HUES48 (cell line): ENCODE data around the gene PEMT.

Source experiments
- H3K27ac ChIP-seq: one replicate; pipeline ENCODE4 v1.7.0; 2013; ENCODE audit warnings: low read depth, low read length, inconsistent platforms
- H3K27me3 ChIP-seq: 2 replicates; pipeline ENCODE4 v1.6.1; 2013; ENCODE audit warnings: mild to moderate bottlenecking, low read length; ENCODE audit not compliant: control insufficient read depth, insufficient read depth
- H3K36me3 ChIP-seq: 2 replicates; pipeline ENCODE4 v1.6.1; 2013; ENCODE audit warnings: low read length; ENCODE audit not compliant: control insufficient read depth, insufficient read depth
- H3K4me1 ChIP-seq: 2 replicates; pipeline ENCODE4 v1.6.1; 2013; ENCODE audit warnings: mild to moderate bottlenecking, low read length; ENCODE audit not compliant: control insufficient read depth, insufficient read depth
- H3K4me3 ChIP-seq: 2 replicates; pipeline ENCODE4 v1.5.1; 2013; ENCODE audit warnings: mild to moderate bottlenecking, low read depth, low read length
- H3K9ac ChIP-seq: 2 replicates; pipeline ENCODE4 v1.6.1; 2013; ENCODE audit warnings: mild to moderate bottlenecking, low read depth, low read length, moderate library complexity
- H3K9me3 ChIP-seq: 2 replicates; pipeline ENCODE4 v1.6.1; 2013; ENCODE audit warnings: low read length; ENCODE audit not compliant: control insufficient read depth, insufficient read depth

Gene PEMT

GRCh38 chr17:17580662-17581470 is 10.6 kb downstream of the PEMT start:
- Histone ChIP-seq H3K9me3 (no peaks in the 10 kb centered on the region), H3K27me3 (no peaks in the 10 kb centered on the region), H3K4me1 (no peaks in the 10 kb centered on the region), H3K36me3 (peaks cover 14% of the 10 kb centered on the region; the same call in 1 of the 2 replicates), H3K4me3 (no peak overlapping the region), H3K27ac (no peak overlapping the region), H3K9ac (no peak overlapping the region)

GRCh38 chr17:17579691-17580090 is 11.8 kb downstream of the PEMT start:
- Histone ChIP-seq H3K4me3 (no peak overlapping the region), H3K36me3 (peaks cover 14% of the 10 kb centered on the region; the same call in 1 of the 2 replicates), H3K9ac (no peak overlapping the region), H3K27ac (no peak overlapping the region), H3K9me3 (no peaks in the 10 kb centered on the region), H3K4me1 (no peaks in the 10 kb centered on the region), H3K27me3 (no peaks in the 10 kb centered on the region)

- Histone ChIP-seq H3K9ac (no peak overlapping the region), H3K4me1 (no peaks in the 10 kb centered on the region), H3K9me3 (no peaks in the 10 kb centered on the region), H3K27me3 (no peaks in the 10 kb centered on the region), H3K27ac (no peak overlapping the region), H3K4me3 (no peak overlapping the region), H3K36me3 (peaks cover 11% of the 10 kb centered on the region; the same call in 1 of the 2 replicates)
Measured at GRCh38 chr17:17577373-17577772, 14.1 kb downstream of the PEMT start.

- Histone ChIP-seq H3K4me1 (no peaks in the 10 kb centered on the region), H3K27ac (no peak overlapping the region), H3K9ac (no peak overlapping the region), H3K27me3 (no peaks in the 10 kb centered on the region), H3K9me3 (no peaks in the 10 kb centered on the region), H3K4me3 (no peak overlapping the region), H3K36me3 (peaks cover 11% of the 10 kb centered on the region; the same call in 1 of the 2 replicates)
Measured at GRCh38 chr17:17576772-17577234, 14.7 kb downstream of the PEMT start.

DNA sequence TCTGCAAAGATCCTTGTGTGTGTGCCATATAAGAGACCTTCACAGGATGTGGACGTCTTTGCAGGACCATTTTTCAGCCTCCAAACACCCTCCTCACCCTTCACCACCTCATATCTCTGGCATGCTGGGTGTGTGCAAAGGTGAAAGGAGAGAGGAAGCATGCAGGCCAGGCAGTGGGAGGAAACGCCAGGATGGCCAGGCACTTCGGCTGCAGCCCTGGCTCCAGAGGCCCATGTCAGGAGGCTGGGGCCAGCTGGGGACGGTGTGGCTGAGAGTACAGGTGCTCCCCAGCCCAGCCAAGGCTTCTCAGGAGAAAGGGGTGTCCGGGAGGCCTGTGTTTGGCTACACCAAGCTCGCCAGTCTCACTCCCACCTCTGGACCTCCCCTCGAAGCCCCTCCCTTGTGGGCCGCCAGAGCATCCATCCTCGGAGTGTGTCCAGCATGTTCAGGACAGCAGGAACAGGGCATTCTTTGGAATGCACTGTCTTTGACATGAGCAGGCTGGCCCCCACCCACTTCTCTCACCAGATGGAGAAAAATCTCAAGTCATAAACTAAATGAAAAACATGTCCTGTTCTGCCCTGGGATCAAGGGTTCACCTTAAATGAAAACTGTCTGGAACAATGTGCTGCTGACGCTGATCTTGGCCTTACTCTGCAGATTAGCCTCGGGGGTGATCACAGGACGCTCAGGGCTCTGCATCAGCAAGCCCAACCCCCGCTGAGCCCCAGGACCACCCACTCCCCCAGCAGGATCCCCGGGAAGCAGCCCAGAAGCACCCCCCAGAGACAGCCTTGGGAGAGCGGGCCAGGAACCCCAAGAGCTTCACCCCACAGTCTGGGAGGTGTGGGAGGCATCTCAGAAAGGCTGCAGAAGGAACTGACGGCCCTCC is 15.9 kb downstream of the PEMT start:
- H3K4me3 ChIP-seq = no peak overlapping the region
- H3K9ac ChIP-seq = no peak overlapping the region
- H3K9me3 ChIP-seq = no peaks in the 10 kb centered on the region
- peaks cover 11% of the 10 kb centered on the region; the same call in 1 of the 2 replicates for H3K36me3 ChIP-seq
- no peak overlapping the region for H3K27ac ChIP-seq
- no peaks in the 10 kb centered on the region for H3K4me1 ChIP-seq
- no peaks in the 10 kb centered on the region for H3K27me3 ChIP-seq

GRCh38 chr17:17573912-17574311 is 17.6 kb downstream of the PEMT start:
- no peaks in the 10 kb centered on the region for H3K9me3 ChIP-seq
- H3K4me3 ChIP-seq = no peak overlapping the region
- no peaks in the 10 kb centered on the region for H3K27me3 ChIP-seq
- H3K9ac ChIP-seq = no peak overlapping the region
- no peaks in the 10 kb centered on the region for H3K4me1 ChIP-seq
- peaks cover 11% of the 10 kb centered on the region; the same call in 1 of the 2 replicates for H3K36me3 ChIP-seq
- no peak overlapping the region for H3K27ac ChIP-seq

GRCh38 chr17:17572010-17572785 is 19.3 kb downstream of the PEMT start:
- no peaks in the 10 kb centered on the region for H3K4me1 ChIP-seq
- peaks cover 11% of the 10 kb centered on the region; the same call in 1 of the 2 replicates for H3K36me3 ChIP-seq
- no peaks in the 10 kb centered on the region for H3K9me3 ChIP-seq
- no peaks in the 10 kb centered on the region for H3K27me3 ChIP-seq
- no peak overlapping the region for H3K27ac ChIP-seq
- H3K4me3 ChIP-seq = no peak overlapping the region
- H3K9ac ChIP-seq = no peak overlapping the region

DNA sequence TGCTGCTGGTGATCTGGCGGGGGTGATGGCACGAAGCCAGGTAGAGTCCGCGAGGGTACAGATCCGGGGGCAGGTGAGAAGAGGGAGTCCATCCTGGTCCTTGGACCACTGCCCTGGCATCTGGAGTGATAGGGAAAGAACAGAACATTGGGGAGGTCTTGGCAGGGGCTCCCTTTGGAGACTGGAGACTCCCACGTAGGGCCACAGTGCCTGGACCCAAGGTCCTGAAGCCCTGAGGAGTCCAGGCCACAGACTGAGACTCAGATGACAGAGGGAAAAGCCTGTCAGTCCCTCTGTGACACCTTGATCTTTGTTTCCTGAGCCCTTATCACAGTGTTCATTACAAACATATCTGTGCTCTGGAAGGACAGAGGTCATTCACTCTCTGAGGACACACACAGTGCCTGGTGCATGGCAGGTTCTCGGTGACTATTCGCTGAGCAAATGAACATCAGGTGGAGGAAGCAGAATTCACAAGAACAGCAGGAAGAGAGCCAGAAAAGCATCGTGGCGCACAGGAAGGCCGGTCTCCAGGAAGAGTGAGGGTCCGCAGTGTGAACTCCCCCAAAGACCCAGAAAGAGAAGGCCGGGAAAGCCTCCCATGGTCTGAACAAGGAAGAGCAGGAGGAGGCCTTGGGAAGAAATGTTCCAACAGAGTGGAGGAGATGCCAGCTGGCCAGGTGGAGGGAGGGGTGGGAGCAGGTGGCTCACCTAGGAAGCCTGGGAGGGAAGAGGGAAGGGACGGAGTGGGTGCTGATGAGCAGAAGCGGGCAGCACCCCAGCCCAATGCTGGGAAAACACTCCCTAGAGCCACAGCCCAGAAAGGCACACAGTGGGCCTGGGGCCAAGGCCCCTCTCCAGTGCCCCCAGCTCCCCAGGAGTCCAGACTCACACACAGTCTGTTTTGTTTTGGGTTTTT is 20.5 kb downstream of the PEMT start:
- no peak overlapping the region for H3K27ac ChIP-seq
- no peaks in the 10 kb centered on the region for H3K36me3 ChIP-seq
- H3K4me3 ChIP-seq = no peak overlapping the region
- H3K9ac ChIP-seq = no peak overlapping the region
- H3K4me1 ChIP-seq = no peaks in the 10 kb centered on the region
- H3K27me3 ChIP-seq = no peaks in the 10 kb centered on the region
- no peaks in the 10 kb centered on the region for H3K9me3 ChIP-seq

- no peaks in the 10 kb centered on the region for H3K9me3 ChIP-seq
- H3K4me1 ChIP-seq = 0 out of 2 replicates have a peak, but pooled peaks cover under 1% of the 10 kb centered on the region
- no peak overlapping the region for H3K4me3 ChIP-seq
- H3K27me3 ChIP-seq = no peaks in the 10 kb centered on the region
- no peak overlapping the region for H3K9ac ChIP-seq
- no peak overlapping the region for H3K27ac ChIP-seq
- H3K36me3 ChIP-seq = no peaks in the 10 kb centered on the region
Measured at GRCh38 chr17:17570140-17570797, 21.2 kb downstream of the PEMT start.
